ENCODE measurements around the gene SLC13A4. TPM values are rescaled to one million over a fixed set of nuclear protein-coding genes. Genes with fewer than 3 reads are reported as not detected.
"Not testable (repeated sequence)": the region's sequence is repeated elsewhere in the genome, so short reads cannot be mapped to it uniquely, and the experiment has no call there.

Gene SLC13A4
- total RNA-seq, 1 experiment from 2014 or later, result not detected

DNA sequence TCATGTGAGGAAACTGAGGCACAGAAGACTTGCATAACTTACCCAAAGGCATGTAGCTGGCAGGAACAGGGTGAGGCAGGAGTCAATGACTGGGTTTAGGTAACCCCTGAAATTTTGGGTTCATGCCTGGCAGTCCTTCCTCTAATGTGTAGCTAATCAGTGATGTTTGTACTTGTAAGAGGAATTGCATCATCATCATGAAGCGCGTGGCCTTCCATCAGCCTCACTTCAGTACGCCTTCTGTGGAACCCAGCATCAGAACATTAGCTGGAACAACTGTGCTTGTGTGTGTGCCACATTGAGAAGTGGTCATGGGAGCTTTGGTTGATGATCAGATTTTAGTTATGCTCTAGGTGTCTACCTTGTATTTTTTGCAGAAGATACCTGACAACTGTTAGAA lies 83.8 kb downstream of the SLC13A4 start:
- ATAC-seq, result no peak
- TF ChIP-seq, protein P1, sequence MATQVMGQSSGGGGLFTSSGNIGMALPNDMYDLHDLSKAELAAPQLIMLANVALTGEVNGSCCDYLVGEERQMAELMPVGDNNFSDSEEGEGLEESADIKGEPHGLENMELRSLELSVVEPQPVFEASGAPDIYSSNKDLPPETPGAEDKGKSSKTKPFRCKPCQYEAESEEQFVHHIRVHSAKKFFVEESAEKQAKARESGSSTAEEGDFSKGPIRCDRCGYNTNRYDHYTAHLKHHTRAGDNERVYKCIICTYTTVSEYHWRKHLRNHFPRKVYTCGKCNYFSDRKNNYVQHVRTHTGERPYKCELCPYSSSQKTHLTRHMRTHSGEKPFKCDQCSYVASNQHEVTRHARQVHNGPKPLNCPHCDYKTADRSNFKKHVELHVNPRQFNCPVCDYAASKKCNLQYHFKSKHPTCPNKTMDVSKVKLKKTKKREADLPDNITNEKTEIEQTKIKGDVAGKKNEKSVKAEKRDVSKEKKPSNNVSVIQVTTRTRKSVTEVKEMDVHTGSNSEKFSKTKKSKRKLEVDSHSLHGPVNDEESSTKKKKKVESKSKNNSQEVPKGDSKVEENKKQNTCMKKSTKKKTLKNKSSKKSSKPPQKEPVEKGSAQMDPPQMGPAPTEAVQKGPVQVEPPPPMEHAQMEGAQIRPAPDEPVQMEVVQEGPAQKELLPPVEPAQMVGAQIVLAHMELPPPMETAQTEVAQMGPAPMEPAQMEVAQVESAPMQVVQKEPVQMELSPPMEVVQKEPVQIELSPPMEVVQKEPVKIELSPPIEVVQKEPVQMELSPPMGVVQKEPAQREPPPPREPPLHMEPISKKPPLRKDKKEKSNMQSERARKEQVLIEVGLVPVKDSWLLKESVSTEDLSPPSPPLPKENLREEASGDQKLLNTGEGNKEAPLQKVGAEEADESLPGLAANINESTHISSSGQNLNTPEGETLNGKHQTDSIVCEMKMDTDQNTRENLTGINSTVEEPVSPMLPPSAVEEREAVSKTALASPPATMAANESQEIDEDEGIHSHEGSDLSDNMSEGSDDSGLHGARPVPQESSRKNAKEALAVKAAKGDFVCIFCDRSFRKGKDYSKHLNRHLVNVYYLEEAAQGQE (IDR thresholded peaks at IDR 0.05; ENCODE audit: insufficient read depth in 1 of 2, low read depth in 2 of 2, low read length in 1 of 2), result no peak
- TF ChIP-seq TCF7L2 (IDR thresholded peaks at IDR 0.05; ENCODE audit: low read depth, low read length) (no peak), SIN3A (IDR thresholded peaks at IDR 0.05; ENCODE audit: borderline replicate concordance, insufficient read depth, low read depth, low read length) (no peak), POLR2AphosphoS5 (IDR thresholded peaks at IDR 0.05; ENCODE audit: low read depth, low read length) (no peak)
- TF ChIP-seq, protein P2, sequence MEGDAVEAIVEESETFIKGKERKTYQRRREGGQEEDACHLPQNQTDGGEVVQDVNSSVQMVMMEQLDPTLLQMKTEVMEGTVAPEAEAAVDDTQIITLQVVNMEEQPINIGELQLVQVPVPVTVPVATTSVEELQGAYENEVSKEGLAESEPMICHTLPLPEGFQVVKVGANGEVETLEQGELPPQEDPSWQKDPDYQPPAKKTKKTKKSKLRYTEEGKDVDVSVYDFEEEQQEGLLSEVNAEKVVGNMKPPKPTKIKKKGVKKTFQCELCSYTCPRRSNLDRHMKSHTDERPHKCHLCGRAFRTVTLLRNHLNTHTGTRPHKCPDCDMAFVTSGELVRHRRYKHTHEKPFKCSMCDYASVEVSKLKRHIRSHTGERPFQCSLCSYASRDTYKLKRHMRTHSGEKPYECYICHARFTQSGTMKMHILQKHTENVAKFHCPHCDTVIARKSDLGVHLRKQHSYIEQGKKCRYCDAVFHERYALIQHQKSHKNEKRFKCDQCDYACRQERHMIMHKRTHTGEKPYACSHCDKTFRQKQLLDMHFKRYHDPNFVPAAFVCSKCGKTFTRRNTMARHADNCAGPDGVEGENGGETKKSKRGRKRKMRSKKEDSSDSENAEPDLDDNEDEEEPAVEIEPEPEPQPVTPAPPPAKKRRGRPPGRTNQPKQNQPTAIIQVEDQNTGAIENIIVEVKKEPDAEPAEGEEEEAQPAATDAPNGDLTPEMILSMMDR (IDR thresholded peaks at IDR 0.05), result no peak
- no TSS peak for BruUV-seq (replicated peaks)
- DNase-seq (ENCODE audit: low read depth, low spot score), result no peak
- intact Hi-C loops (cut with micrococcal nuclease; ENCODE audit: unreplicated experiment) (loop anchor here (2.0 to 10.0 kb wide), 2 partner anchors 129 to 363 kb away; partner anchors contain the start of gene CNOT4), in situ Hi-C loops (cut with HindIII; ENCODE audit: low pct_unique_long_range_greater_than_20kb, low sequenced_read_pairs) (no loop called here)
- ChIA-PET POLR2A (no interaction called here), CTCF (interaction anchor here (0.7 kb wide), 1 partner anchor 356 kb away, joined by 4 read pairs; no protein-coding TSS in a partner anchor)
- Histone ChIP-seq H3K4me3 (ENCODE audit: low read depth in 2 of 2, low read length in 2 of 2) (no peak overlapping the region), H3K36me3 (ENCODE audit: control insufficient read depth, insufficient read depth, low read length) (peaks cover 31% of the 10 kb centered on the region), H3K27ac (ENCODE audit: low read length) (no peak overlapping the region), H3K27me3 (ENCODE audit: control insufficient read depth, insufficient read depth, low read length) (no peaks in the 10 kb centered on the region), H3K4me1 (ENCODE audit: control insufficient read depth, insufficient read depth, low read length) (no peaks in the 10 kb centered on the region), H3K9me3 (ENCODE audit: control insufficient read depth, insufficient read depth, low read depth, low read length) (no peaks in the 10 kb centered on the region)

DNA sequence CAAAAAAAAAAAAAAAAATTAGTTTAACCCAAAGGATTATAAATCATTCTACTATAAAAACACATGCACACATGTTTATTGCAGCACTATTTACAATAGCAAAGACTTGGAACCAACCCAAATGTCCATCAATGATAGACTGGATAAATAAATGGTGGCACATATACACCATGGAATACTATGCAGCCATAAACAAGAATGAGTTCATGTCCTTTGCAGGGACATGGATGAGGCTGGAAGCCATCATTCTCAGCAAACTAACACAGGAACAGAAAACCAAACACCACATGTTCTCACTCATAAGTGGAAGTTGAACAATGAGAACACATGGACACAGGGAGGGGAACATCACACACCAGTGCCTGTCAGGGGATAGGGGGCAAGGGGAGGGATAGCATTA lies 88.3 kb downstream of the SLC13A4 start:
- CTCF ChIA-PET; H3K4me3 ChIP-seq (ENCODE audit: low read depth in 2 of 2, low read length in 2 of 2); in situ Hi-C loops (cut with HindIII; ENCODE audit: low pct_unique_long_range_greater_than_20kb, low sequenced_read_pairs); BruUV-seq (replicated peaks); H3K4me1 ChIP-seq (ENCODE audit: control insufficient read depth, insufficient read depth, low read length); H3K9me3 ChIP-seq (ENCODE audit: control insufficient read depth, insufficient read depth, low read depth, low read length); POLR2A ChIA-PET; ATAC-seq; DNase-seq (ENCODE audit: low read depth, low spot score); H3K27me3 ChIP-seq (ENCODE audit: control insufficient read depth, insufficient read depth, low read length); H3K27ac ChIP-seq (ENCODE audit: low read length): not testable (repeated sequence)
- H3K36me3 ChIP-seq (ENCODE audit: control insufficient read depth, insufficient read depth, low read length), result peaks cover 13% of the 10 kb centered on the region
- intact Hi-C loops (cut with micrococcal nuclease; ENCODE audit: unreplicated experiment), result loop anchor here (10.0 kb wide), 1 partner anchor 125 kb away; the partner anchor contains the start of gene CNOT4

DNA sequence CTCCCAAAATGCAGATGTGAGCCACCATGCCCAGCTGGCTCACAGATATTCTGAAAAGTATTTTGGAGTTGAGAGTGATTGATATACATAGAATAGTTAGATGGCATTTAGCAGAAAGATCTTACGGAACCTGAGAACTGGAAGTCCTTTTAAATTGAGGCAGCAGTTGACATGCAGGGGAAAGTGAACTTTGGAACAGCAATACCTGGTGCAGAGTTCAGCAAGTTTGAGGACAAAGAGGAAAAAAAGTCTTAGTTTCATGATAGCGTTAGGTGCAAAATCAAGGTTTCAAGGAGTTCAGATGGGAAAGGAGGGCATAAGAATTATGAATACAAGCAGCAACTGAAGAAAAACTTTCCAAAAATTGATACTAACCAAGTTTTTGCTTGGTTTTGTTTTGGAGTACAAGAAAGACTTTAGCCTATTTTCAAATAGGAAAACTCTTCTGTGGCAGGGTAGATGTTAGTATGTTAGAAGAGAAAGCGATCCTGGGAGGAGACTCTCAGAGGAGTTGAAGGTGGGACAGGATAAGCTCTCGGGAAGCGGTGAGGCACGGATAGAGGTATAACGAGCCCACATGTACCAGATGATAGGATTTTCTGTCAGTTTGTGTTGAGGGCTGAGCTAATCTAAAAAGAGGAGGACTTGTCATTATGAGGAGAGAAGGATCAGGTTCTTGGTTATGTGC lies 93.7 kb downstream of the SLC13A4 start:
- Histone ChIP-seq H3K4me3 (ENCODE audit: low read depth in 2 of 2, low read length in 2 of 2) (no peak overlapping the region), H3K36me3 (ENCODE audit: control insufficient read depth, insufficient read depth, low read length) (peaks cover 19% of the 10 kb centered on the region), H3K27ac (ENCODE audit: low read length) (no peak overlapping the region), H3K9me3 (ENCODE audit: control insufficient read depth, insufficient read depth, low read depth, low read length) (no peaks in the 10 kb centered on the region), H3K4me1 (ENCODE audit: control insufficient read depth, insufficient read depth, low read length) (no peaks in the 10 kb centered on the region), H3K27me3 (ENCODE audit: control insufficient read depth, insufficient read depth, low read length) (no peaks in the 10 kb centered on the region)
- TF ChIP-seq TCF7L2 (IDR thresholded peaks at IDR 0.05; ENCODE audit: low read depth, low read length) (no peak), POLR2AphosphoS5 (IDR thresholded peaks at IDR 0.05; ENCODE audit: low read depth, low read length) (no peak), SIN3A (IDR thresholded peaks at IDR 0.05; ENCODE audit: borderline replicate concordance, insufficient read depth, low read depth, low read length) (no peak)
- TF ChIP-seq, protein P2 (IDR thresholded peaks at IDR 0.05), result no peak
- TF ChIP-seq, protein P1 (IDR thresholded peaks at IDR 0.05; ENCODE audit: insufficient read depth in 1 of 2, low read depth in 2 of 2, low read length in 1 of 2), result no peak
- in situ Hi-C loops (cut with HindIII; ENCODE audit: low pct_unique_long_range_greater_than_20kb, low sequenced_read_pairs) (no loop called here), intact Hi-C loops (cut with micrococcal nuclease; ENCODE audit: unreplicated experiment) (no loop called here)
- POLR2A ChIA-PET, result interaction anchor here (0.6 kb wide), 1 partner anchor 46 kb away, joined by 3 read pairs; no protein-coding TSS in a partner anchor
- DNase-seq (ENCODE audit: low read depth, low spot score), result no peak
- no peak for ATAC-seq
- CTCF ChIA-PET, result no interaction called here
- no TSS peak for BruUV-seq (replicated peaks)
